Measurements from ENCODE around the gene LIPC. TPM values are rescaled to one million over a fixed set of nuclear protein-coding genes. Genes with fewer than 3 reads are reported as not detected.

LIPC gene
- polyA plus RNA-seq, 1 donor (not counting 4 experiments of a cell fraction or from before 2014, with no cell fraction given) = not detected

- H3K4me1 ChIP-seq (ENCODE audit: control insufficient read depth, extremely low read depth, insufficient read depth, low read length) = peaks cover 14% of the 10 kb centered on the region
- H3K27ac ChIP-seq (ENCODE audit: control insufficient read depth, insufficient read depth, low read length) = no peak overlapping the region
- H3K79me2 ChIP-seq (ENCODE audit: control insufficient read depth, insufficient read depth, low read length) = no peaks in the 10 kb centered on the region
- FAIRE-seq = no peak
- no peak overlapping the region for H3K9ac ChIP-seq (ENCODE audit: control insufficient read depth, extremely low read depth, insufficient read depth, low read length)
- no peak overlapping the region for H2AFZ ChIP-seq (ENCODE audit: control insufficient read depth, low read length)
- no peak overlapping the region for H3K4me3 ChIP-seq (ENCODE audit: control insufficient read depth in 2 of 3, extremely low read depth in 1 of 3, insufficient read depth in 2 of 3, low read depth in 1 of 3, low read length in 3 of 3)
- no peaks in the 10 kb centered on the region for H3K9me1 ChIP-seq (ENCODE audit: control insufficient read depth, extremely low read depth, insufficient read depth, low read length)
- H3K27me3 ChIP-seq (ENCODE audit: control insufficient read depth, extremely low read depth, insufficient read depth, low read length) = no peaks in the 10 kb centered on the region
- H3K9me3 ChIP-seq (ENCODE audit: control insufficient read depth, low read depth, low read length) = no peaks in the 10 kb centered on the region
- H3K4me2 ChIP-seq (ENCODE audit: control insufficient read depth, extremely low read depth, insufficient read depth, low read depth, low read length) = no peak overlapping the region
- H4K20me1 ChIP-seq (ENCODE audit: control insufficient read depth, extremely low read depth, insufficient read depth, low read length) = no peaks in the 10 kb centered on the region
- TF ChIP-seq CTCF (optimal IDR thresholded peaks at IDR 0.05 in 1 of 3, IDR thresholded peaks at IDR 0.05 in 1 of 3, conservative IDR thresholded peaks at IDR 0.05 in 1 of 3; ENCODE audit: extremely low read depth in 1 of 3, insufficient read depth in 2 of 3, low read length in 3 of 3) = no peak
- no peak for TF ChIP-seq EZH2 (IDR thresholded peaks at IDR 0.05; ENCODE audit: low read length)
- dilution Hi-C loops (cut with MboI; ENCODE audit: extremely low pct_ligation_motif_present, low sequenced_read_pairs) = no loop called here
- no peaks in the 10 kb centered on the region for H3K36me3 ChIP-seq (ENCODE audit: control insufficient read depth in 2 of 2, extremely low read depth in 1 of 2, insufficient read depth in 2 of 2, low read length in 2 of 2)
- no peak for DNase-seq (ENCODE audit: low read depth, low spot score)
Measured at GRCh38 chr15:58546066-58546591, 114.3 kb downstream of the LIPC start.

- Histone ChIP-seq H2AFZ (ENCODE audit: control insufficient read depth, low read length) (no peak overlapping the region), H3K4me2 (ENCODE audit: control insufficient read depth, extremely low read depth, insufficient read depth, low read depth, low read length) (no peak overlapping the region), H4K20me1 (ENCODE audit: control insufficient read depth, extremely low read depth, insufficient read depth, low read length) (no peaks in the 10 kb centered on the region), H3K27me3 (ENCODE audit: control insufficient read depth, extremely low read depth, insufficient read depth, low read length) (no peaks in the 10 kb centered on the region), H3K79me2 (ENCODE audit: control insufficient read depth, insufficient read depth, low read length) (no peaks in the 10 kb centered on the region), H3K9ac (ENCODE audit: control insufficient read depth, extremely low read depth, insufficient read depth, low read length) (no peak overlapping the region), H3K9me1 (ENCODE audit: control insufficient read depth, extremely low read depth, insufficient read depth, low read length) (no peaks in the 10 kb centered on the region), H3K9me3 (ENCODE audit: control insufficient read depth, low read depth, low read length) (no peaks in the 10 kb centered on the region), H3K4me3 (ENCODE audit: control insufficient read depth in 2 of 3, extremely low read depth in 1 of 3, insufficient read depth in 2 of 3, low read depth in 1 of 3, low read length in 3 of 3) (no peak overlapping the region), H3K27ac (ENCODE audit: control insufficient read depth, insufficient read depth, low read length) (no peak overlapping the region), H3K36me3 (ENCODE audit: control insufficient read depth in 2 of 2, extremely low read depth in 1 of 2, insufficient read depth in 2 of 2, low read length in 2 of 2) (no peaks in the 10 kb centered on the region), H3K4me1 (ENCODE audit: control insufficient read depth, extremely low read depth, insufficient read depth, low read length) (peaks cover 22% of the 10 kb centered on the region)
- TF ChIP-seq CTCF (optimal IDR thresholded peaks at IDR 0.05 in 1 of 3, IDR thresholded peaks at IDR 0.05 in 1 of 3, conservative IDR thresholded peaks at IDR 0.05 in 1 of 3; ENCODE audit: extremely low read depth in 1 of 3, insufficient read depth in 2 of 3, low read length in 3 of 3) (no peak), EZH2 (IDR thresholded peaks at IDR 0.05; ENCODE audit: low read length) (no peak)
- DNase-seq (ENCODE audit: low read depth, low spot score) = no peak
- dilution Hi-C loops (cut with MboI; ENCODE audit: extremely low pct_ligation_motif_present, low sequenced_read_pairs) = no loop called here
- FAIRE-seq = no peak
Measured at GRCh38 chr15:58546635-58547627, 115.1 kb downstream of the LIPC start.
